Measurements from ENCODE around the gene TLE3. TPM values are rescaled to one million over a fixed set of nuclear protein-coding genes. Genes with fewer than 3 reads are reported as not detected.

TLE3 gene
- total and polyA plus RNA-seq, 2 of the 13 experiments (the other 11 are each of a cell fraction or from before 2014, with no cell fraction given): 11.9 to 13.8 TPM

DNA sequence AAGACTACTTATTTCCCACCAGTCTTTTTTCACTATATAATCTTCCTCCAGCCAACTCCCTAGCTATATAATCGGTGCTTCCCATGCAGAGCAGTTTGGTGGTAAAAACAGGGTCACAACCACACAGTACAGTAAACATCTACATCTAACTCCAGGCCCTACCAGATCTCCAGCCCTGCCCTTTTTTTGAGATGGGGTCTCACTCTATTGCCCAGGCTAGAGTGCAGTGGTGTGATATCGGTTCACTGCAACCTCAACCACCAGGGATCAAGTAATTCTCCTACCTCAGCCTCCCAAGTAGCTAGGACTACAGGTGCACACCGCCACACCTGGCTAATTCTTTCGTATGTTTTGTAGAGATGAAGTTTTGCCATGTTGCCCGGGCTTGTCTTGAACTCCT lies 49.1 kb upstream of the TLE3 start (continued):
- TF ChIP-seq SOX6 (IDR thresholded peaks at IDR 0.05) (no peak), SOX6 (CRISPR knock-in tag; IDR thresholded peaks at IDR 0.05) (no peak), ZNF333 (CRISPR knock-in tag; IDR thresholded peaks at IDR 0.05; ENCODE audit: borderline replicate concordance) (no peak), ZNF75D (CRISPR knock-in tag; IDR thresholded peaks at IDR 0.05; ENCODE audit: borderline replicate concordance) (no peak)
- TF ChIP-seq, protein P1, sequence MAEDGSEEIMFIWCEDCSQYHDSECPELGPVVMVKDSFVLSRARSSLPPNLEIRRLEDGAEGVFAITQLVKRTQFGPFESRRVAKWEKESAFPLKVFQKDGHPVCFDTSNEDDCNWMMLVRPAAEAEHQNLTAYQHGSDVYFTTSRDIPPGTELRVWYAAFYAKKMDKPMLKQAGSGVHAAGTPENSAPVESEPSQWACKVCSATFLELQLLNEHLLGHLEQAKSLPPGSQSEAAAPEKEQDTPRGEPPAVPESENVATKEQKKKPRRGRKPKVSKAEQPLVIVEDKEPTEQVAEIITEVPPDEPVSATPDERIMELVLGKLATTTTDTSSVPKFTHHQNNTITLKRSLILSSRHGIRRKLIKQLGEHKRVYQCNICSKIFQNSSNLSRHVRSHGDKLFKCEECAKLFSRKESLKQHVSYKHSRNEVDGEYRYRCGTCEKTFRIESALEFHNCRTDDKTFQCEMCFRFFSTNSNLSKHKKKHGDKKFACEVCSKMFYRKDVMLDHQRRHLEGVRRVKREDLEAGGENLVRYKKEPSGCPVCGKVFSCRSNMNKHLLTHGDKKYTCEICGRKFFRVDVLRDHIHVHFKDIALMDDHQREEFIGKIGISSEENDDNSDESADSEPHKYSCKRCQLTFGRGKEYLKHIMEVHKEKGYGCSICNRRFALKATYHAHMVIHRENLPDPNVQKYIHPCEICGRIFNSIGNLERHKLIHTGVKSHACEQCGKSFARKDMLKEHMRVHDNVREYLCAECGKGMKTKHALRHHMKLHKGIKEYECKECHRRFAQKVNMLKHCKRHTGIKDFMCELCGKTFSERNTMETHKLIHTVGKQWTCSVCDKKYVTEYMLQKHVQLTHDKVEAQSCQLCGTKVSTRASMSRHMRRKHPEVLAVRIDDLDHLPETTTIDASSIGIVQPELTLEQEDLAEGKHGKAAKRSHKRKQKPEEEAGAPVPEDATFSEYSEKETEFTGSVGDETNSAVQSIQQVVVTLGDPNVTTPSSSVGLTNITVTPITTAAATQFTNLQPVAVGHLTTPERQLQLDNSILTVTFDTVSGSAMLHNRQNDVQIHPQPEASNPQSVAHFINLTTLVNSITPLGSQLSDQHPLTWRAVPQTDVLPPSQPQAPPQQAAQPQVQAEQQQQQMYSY (CRISPR knock-in tag; IDR thresholded peaks at IDR 0.05): no peak
- TF ChIP-seq, protein P2, sequence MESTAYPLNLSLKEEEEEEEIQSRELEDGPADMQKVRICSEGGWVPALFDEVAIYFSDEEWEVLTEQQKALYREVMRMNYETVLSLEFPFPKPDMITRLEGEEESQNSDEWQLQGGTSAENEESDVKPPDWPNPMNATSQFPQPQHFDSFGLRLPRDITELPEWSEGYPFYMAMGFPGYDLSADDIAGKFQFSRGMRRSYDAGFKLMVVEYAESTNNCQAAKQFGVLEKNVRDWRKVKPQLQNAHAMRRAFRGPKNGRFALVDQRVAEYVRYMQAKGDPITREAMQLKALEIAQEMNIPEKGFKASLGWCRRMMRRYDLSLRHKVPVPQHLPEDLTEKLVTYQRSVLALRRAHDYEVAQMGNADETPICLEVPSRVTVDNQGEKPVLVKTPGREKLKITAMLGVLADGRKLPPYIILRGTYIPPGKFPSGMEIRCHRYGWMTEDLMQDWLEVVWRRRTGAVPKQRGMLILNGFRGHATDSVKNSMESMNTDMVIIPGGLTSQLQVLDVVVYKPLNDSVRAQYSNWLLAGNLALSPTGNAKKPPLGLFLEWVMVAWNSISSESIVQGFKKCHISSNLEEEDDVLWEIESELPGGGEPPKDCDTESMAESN (CRISPR knock-in tag; conservative IDR thresholded peaks at IDR 0.05): no peak

DNA sequence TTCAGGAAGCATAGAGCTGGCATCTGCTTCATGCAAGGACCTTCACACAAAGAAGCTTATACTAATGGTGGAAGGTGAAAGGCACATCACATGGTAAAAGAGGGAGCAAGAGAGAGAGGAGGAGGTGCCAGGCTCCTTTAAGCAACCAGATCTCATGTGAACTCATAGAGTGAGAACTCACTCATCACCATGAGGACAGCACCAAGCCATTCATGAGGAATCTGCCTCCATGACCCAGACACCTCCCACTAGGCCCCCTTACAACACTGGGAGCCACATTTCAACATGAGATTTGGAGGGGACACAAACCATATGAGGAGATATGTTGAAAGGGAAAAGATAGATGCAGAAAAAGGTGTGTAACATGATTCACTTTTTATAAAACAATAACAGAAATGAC lies 48.4 kb upstream of the TLE3 start:
- ChIA-PET CTCF (ENCODE audit: low intra/inter-chr PET ratio, low total read pairs) (no interaction called here), POLR2A (no interaction called here)
- H2AFZ ChIP-seq (ENCODE audit: low read length): no peak overlapping the region
- FAIRE-seq (no peak), ATAC-seq (no peak), DNase-seq (ENCODE audit: low spot score) (no peak)
- H4K20me1 ChIP-seq (ENCODE audit: insufficient read depth, low read length): peaks cover 26% of the 10 kb centered on the region; the same call in 1 of the 2 replicates
- no peak overlapping the region for H3K27ac ChIP-seq (ENCODE audit: extremely low read length, insufficient read depth, low read length)
- intact Hi-C loops (cut with micrococcal nuclease; ENCODE audit: unreplicated experiment) (no loop called here), in situ Hi-C loops (cut with HindIII; ENCODE audit: extremely low pct_ligation_motif_present, low pct_unique_long_range_greater_than_20kb) (loop anchor here (25.0 kb wide), 1 partner anchor 559 kb away; no protein-coding TSS in a partner anchor)
- no TSS peak for BruUV-seq (replicated peaks)
- H3K9ac ChIP-seq (ENCODE audit: insufficient read depth, low read depth, low read length): no peak overlapping the region
- H3K27me3 ChIP-seq (ENCODE audit: control insufficient read depth in 1 of 2, insufficient read depth in 2 of 2, low read length in 2 of 2): peaks cover 3 to 89% of the 10 kb centered on the region in 2 experiments
- no peak overlapping the region for H3K4me3 ChIP-seq (replicated peaks in 1 of 3; ENCODE audit: insufficient read depth in 1 of 3, low read depth in 2 of 3, low read length in 3 of 3)
- no peaks in the 10 kb centered on the region for H3K79me2 ChIP-seq (ENCODE audit: insufficient read depth, low read length)
- H3K9me3 ChIP-seq (ENCODE audit: low read length): no peaks in the 10 kb centered on the region
- H3K36me3 ChIP-seq (replicated peaks in 1 of 2; ENCODE audit: control insufficient read depth in 1 of 2, insufficient read depth in 2 of 2, low read length in 2 of 2): no peaks in the 10 kb centered on the region
- no peak overlapping the region for H3K4me2 ChIP-seq (ENCODE audit: low read depth, low read length)
- H3K4me1 ChIP-seq (ENCODE audit: insufficient read depth, low read length): peaks cover 4% of the 10 kb centered on the region
- TF ChIP-seq POGZ (CRISPR knock-in tag; IDR thresholded peaks at IDR 0.05) (no peak), CREB1 (IDR thresholded peaks at IDR 0.05) (no peak), CREB1 (CRISPR knock-in tag; IDR thresholded peaks at IDR 0.05) (no peak), KDM6A (CRISPR knock-in tag; IDR thresholded peaks at IDR 0.05; ENCODE audit: low read depth) (no peak), MAFG (CRISPR knock-in tag; IDR thresholded peaks at IDR 0.05) (no peak), TMF1 (CRISPR knock-in tag; IDR thresholded peaks at IDR 0.05; ENCODE audit: low read depth) (no peak), ETV5 (CRISPR knock-in tag; IDR thresholded peaks at IDR 0.05; ENCODE audit: borderline replicate concordance) (no peak), TCF7L2 (IDR thresholded peaks at IDR 0.05; ENCODE audit: low read depth, low read length) (no peak), CENPT (CRISPR knock-in tag; IDR thresholded peaks at IDR 0.05; ENCODE audit: low read depth) (no peak), SALL2 (CRISPR knock-in tag; IDR thresholded peaks at IDR 0.05) (no peak), FOXA3 (CRISPR knock-in tag; IDR thresholded peaks at IDR 0.05) (no peak), ZBTB38 (CRISPR knock-in tag; IDR thresholded peaks at IDR 0.05) (no peak)
- TF ChIP-seq, protein P3, sequence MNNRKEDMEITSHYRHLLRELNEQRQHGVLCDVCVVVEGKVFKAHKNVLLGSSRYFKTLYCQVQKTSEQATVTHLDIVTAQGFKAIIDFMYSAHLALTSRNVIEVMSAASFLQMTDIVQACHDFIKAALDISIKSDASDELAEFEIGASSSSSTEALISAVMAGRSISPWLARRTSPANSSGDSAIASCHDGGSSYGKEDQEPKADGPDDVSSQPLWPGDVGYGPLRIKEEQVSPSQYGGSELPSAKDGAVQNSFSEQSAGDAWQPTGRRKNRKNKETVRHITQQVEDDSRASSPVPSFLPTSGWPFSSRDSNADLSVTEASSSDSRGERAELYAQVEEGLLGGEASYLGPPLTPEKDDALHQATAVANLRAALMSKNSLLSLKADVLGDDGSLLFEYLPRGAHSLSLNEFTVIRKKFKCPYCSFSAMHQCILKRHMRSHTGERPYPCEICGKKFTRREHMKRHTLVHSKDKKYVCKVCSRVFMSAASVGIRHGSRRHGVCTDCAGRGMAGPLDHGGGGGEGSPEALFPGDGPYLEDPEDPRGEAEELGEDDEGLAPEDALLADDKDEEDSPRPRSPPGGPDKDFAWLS (CRISPR knock-in tag; IDR thresholded peaks at IDR 0.05; ENCODE audit: borderline replicate concordance): no peak
